ENCODE measurements around the gene ATP13A2. TPM values are rescaled to one million over a fixed set of nuclear protein-coding genes. Genes with fewer than 3 reads are reported as not detected.

The ATP13A2 gene
- total RNA-seq, 4 donors from 2014 or later, result 17.9 to 37.0 (median 26.8) TPM

DNA sequence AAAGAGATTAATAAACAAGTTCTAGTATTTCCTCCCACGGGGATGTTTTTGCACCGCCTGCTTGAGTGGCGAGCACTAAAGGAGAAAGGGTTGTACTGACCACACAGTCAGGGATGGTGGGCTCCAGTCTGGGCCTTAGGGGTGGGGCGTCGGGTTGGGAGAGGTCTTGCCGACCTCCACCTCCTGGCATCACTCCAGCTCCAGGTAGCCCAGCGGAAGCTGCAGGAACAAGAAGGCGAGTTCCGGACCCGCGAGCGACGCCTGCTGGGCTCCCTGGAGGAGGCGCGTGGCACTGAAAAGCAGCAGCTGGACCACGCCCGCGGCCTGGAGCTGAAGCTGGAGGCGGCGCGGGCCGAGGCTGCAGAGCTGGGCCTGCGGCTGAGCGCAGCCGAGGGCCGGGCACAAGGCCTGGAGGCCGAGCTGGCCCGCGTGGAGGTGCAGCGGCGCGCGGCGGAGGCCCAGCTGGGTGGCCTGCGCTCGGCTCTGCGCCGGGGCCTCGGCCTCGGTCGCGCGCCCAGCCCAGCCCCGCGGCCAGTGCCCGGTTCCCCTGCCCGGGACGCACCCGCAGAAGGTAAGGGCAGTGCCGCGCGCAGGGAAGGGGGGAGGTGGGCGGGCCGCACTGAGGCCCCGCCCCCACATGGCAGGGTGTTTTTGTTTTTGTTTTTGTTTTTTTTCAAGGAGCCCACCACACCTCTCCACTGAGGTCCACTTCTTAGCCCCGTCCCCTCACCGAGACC lies 51.0 kb downstream of the ATP13A2 start:
- H3K9me3 ChIP-seq, result no peaks in the 10 kb centered on the region
- H3K27ac ChIP-seq, result peak overlapping the region in 2 of 4 donors; percentile 9 to 31
- ATAC-seq (peak; percentile 55 to 75), DNase-seq (peak; percentile 56 to 68)
- peaks cover 6% of the 10 kb centered on the region in 2 donors for H3K4me1 ChIP-seq
- in situ Hi-C loops (cut with MboI; ENCODE audit: low sequenced_read_pairs in 4 of 4) (loop anchor here in 1 of 4 donors (5.0 kb wide), 1 partner anchor 87 kb away; no protein-coding TSS in a partner anchor), intact Hi-C loops (cut with DNase I; ENCODE audit: low total_unique reads) (loop anchor here (1.0 kb wide), 1 partner anchor 9 kb away; no protein-coding TSS in a partner anchor)
- H3K27me3 ChIP-seq, result no peaks in the 10 kb centered on the region
- no peak for TF ChIP-seq POLR2A (IDR thresholded peaks at IDR 0.05)
- TF ChIP-seq, protein P1, sequence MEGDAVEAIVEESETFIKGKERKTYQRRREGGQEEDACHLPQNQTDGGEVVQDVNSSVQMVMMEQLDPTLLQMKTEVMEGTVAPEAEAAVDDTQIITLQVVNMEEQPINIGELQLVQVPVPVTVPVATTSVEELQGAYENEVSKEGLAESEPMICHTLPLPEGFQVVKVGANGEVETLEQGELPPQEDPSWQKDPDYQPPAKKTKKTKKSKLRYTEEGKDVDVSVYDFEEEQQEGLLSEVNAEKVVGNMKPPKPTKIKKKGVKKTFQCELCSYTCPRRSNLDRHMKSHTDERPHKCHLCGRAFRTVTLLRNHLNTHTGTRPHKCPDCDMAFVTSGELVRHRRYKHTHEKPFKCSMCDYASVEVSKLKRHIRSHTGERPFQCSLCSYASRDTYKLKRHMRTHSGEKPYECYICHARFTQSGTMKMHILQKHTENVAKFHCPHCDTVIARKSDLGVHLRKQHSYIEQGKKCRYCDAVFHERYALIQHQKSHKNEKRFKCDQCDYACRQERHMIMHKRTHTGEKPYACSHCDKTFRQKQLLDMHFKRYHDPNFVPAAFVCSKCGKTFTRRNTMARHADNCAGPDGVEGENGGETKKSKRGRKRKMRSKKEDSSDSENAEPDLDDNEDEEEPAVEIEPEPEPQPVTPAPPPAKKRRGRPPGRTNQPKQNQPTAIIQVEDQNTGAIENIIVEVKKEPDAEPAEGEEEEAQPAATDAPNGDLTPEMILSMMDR (IDR thresholded peaks at IDR 0.05 in 4 of 5, conservative IDR thresholded peaks at IDR 0.05 in 1 of 5), result peak; percentile 46 to 68 (median 59)
- H3K36me3 ChIP-seq, result peaks cover 0 to 10% of the 10 kb centered on the region in 2 donors
- peak overlapping the region; percentile 21 to 45 (median 36) for H3K4me3 ChIP-seq

DNA sequence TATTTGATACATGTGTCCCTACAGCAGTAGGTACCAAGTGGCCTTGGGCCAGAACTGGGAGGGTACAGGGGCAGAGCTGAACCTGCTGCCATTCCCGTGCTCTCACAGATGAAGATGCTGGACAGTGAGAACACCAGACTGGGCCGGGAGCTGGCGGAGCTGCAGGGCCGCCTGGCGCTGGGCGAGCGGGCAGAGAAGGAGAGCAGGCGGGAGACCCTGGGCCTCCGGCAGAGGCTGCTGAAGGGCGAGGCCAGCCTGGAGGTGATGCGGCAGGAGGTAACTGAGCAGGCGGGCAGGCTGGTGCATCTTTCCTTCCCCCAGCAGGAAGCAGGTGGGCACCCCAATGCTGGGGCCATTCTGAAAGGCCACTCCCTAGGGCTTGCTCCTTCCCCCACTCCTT lies 53.3 kb downstream of the ATP13A2 start:
- no peaks in the 10 kb centered on the region for H3K27me3 ChIP-seq
- peaks cover 0 to 19% of the 10 kb centered on the region in 2 donors for H3K36me3 ChIP-seq
- no peak for TF ChIP-seq POLR2A (IDR thresholded peaks at IDR 0.05)
- TF ChIP-seq, protein P1 (IDR thresholded peaks at IDR 0.05 in 4 of 5, conservative IDR thresholded peaks at IDR 0.05 in 1 of 5), result no peak
- H3K4me3 ChIP-seq, result no peak overlapping the region
- no peak overlapping the region for H3K27ac ChIP-seq
- DNase-seq, result no peak
- peaks cover 6% of the 10 kb centered on the region in 2 donors for H3K4me1 ChIP-seq
- in situ Hi-C loops (cut with MboI; ENCODE audit: low sequenced_read_pairs in 4 of 4), result loop anchor here in 2 of 4 donors (10.0 kb wide), 1 partner anchor 86 kb away; no protein-coding TSS in a partner anchor
- no peak for ATAC-seq
- H3K9me3 ChIP-seq, result no peaks in the 10 kb centered on the region
- intact Hi-C loops (cut with DNase I; ENCODE audit: low total_unique reads), result no loop called here

- in situ Hi-C loops (cut with MboI; ENCODE audit: low sequenced_read_pairs in 4 of 4), result loop anchor here in 2 of 4 donors (10.0 kb wide), 1 partner anchor 87 kb away; no protein-coding TSS in a partner anchor
- intact Hi-C loops (cut with DNase I; ENCODE audit: low total_unique reads), result no loop called here
- Histone ChIP-seq H3K9me3 (no peaks in the 10 kb centered on the region), H3K4me3 (no peak overlapping the region), H3K27ac (no peak overlapping the region), H3K4me1 (peaks cover 6% of the 10 kb centered on the region in 2 donors), H3K27me3 (no peaks in the 10 kb centered on the region), H3K36me3 (peaks cover 0 to 19% of the 10 kb centered on the region in 2 donors)
- TF ChIP-seq POLR2A (IDR thresholded peaks at IDR 0.05), result no peak
- TF ChIP-seq, protein P1 (IDR thresholded peaks at IDR 0.05 in 4 of 5, conservative IDR thresholded peaks at IDR 0.05 in 1 of 5), result no peak
- ATAC-seq (no peak), DNase-seq (no peak)
These were observed 54.0 kb downstream of the ATP13A2 start for GRCh38 chr1:16957731-16958130.

- H3K4me1 ChIP-seq, result peaks cover 6% of the 10 kb centered on the region in 2 donors
- ATAC-seq, result no peak
- H3K4me3 ChIP-seq, result no peak overlapping the region
- H3K9me3 ChIP-seq, result no peaks in the 10 kb centered on the region
- intact Hi-C loops (cut with DNase I; ENCODE audit: low total_unique reads), result no loop called here
- no peak overlapping the region for H3K27ac ChIP-seq
- TF ChIP-seq, protein P1 (IDR thresholded peaks at IDR 0.05 in 4 of 5, conservative IDR thresholded peaks at IDR 0.05 in 1 of 5), result no peak
- TF ChIP-seq POLR2A (IDR thresholded peaks at IDR 0.05), result no peak
- in situ Hi-C loops (cut with MboI; ENCODE audit: low sequenced_read_pairs in 4 of 4), result loop anchor here in 2 of 4 donors (10.0 kb wide), 1 partner anchor 88 kb away; no protein-coding TSS in a partner anchor
- no peaks in the 10 kb centered on the region for H3K27me3 ChIP-seq
- DNase-seq, result no peak
- H3K36me3 ChIP-seq, result peaks cover 0 to 19% of the 10 kb centered on the region in 2 donors
These were observed 55.0 kb downstream of the ATP13A2 start for GRCh38 chr1:16956775-16957174.
